K562 (cell line): ENCODE data around the gene NRG2. TPM values are rescaled to one million over a fixed set of nuclear protein-coding genes. Genes with fewer than 3 reads are reported as not detected.

Experiments used
- ATAC-seq: fragments of 200-7000 bp; cut with Tn5 transposase; 3 replicates; pipeline ENCODE4 v1.9.1; 2020; ENCODE audit warnings: moderate library complexity
- BruUV-seq: library from RNA; stranded (reverse); fragments of 400-500 nt; replicated peaks from 2 replicates; lab custom pipeline; 2021; lab: Mats Ljungman, UMichigan
- CTCF ChIA-PET: fragments of 300-600 bp; formaldehyde crosslinking; extraction: SDS; loops from one replicate; lab custom pipeline; 2021; ENCODE audit warnings: low intra/inter-chr PET ratio; lab: Yijun Ruan, JAX
- POLR2A ChIA-PET: fragments of 300-600, 350-650 bp; sonication (Branson Sonifier 250); formaldehyde crosslinking; extraction: SDS; loops from one replicate; lab custom pipeline; 2021; ENCODE audit warnings: antibody characterized with exemption, inconsistent platforms; lab: Yijun Ruan, JAX
- DNase-seq, 4 experiments: peaks; one replicate each; pipeline versions ENCODE4 v3.0.0 to v3.0.0-alpha.2; 2011 to 2018; ENCODE audit warnings: low spot score in 3 of 4, mixed read lengths in 3 of 4; ENCODE audit errors: extremely low read depth in 1 of 4
- FAIRE-seq: peaks from 2 replicates; lab custom pipeline; 2011; peaks lifted over from hg19 to GRCh38; lab: Jason Lieb, UNC
- H2AFZ ChIP-seq: 2 replicates; pipeline ENCODE4 v1.6.0; 2011; ENCODE audit warnings: low read depth, low read length, control low read depth, inconsistent platforms
- H3K27ac ChIP-seq: fragments of 200-600 bp; 3 replicates; pipeline ENCODE4 v1.8.0; 2011; ENCODE audit warnings: low read depth, mild to moderate bottlenecking, control low read depth, inconsistent platforms, low read length, moderate library complexity, mixed read lengths; ENCODE audit errors: extremely low read depth
- H3K27me3 ChIP-seq, 2 experiments: fragments of 300-600 bp in 1 of 2; 2 replicates in 1 of 2; 3 replicates in 1 of 2; pipeline versions ENCODE4 v1.6.0 to v1.8.0; 2011; ENCODE audit warnings: inconsistent platforms in 2 of 2, low read length in 2 of 2, mild to moderate bottlenecking in 1 of 2, mixed read lengths in 1 of 2, moderate library complexity in 1 of 2; ENCODE audit not compliant: control insufficient read depth in 2 of 2, insufficient read depth in 2 of 2
- H3K36me3 ChIP-seq: fragments of 300-600 bp; 3 replicates; pipeline ENCODE4 v1.8.0; 2011; ENCODE audit warnings: mild to moderate bottlenecking, low read length, inconsistent platforms; ENCODE audit not compliant: control insufficient read depth, insufficient read depth
- H3K4me1 ChIP-seq, 2 experiments: fragments of 200-600 bp in 1 of 2; replicated peaks in 1 of 2; 2 replicates in 1 of 2; 3 replicates in 1 of 2; pipeline versions ENCODE4 v1.5.1 to v1.8.0; 2011; ENCODE audit warnings: inconsistent platforms in 2 of 2, low read length in 2 of 2, mild to moderate bottlenecking in 1 of 2, mixed read lengths in 1 of 2, moderate library complexity in 1 of 2; ENCODE audit not compliant: control insufficient read depth in 2 of 2, insufficient read depth in 2 of 2
- H3K4me2 ChIP-seq: 2 replicates; pipeline ENCODE4 v1.6.1; 2011; ENCODE audit warnings: low read length, control low read depth, inconsistent platforms, mixed read lengths; ENCODE audit not compliant: insufficient read depth
- H3K4me3 ChIP-seq: fragments of 200-600 bp; sonication (generic), shearing (Covaris generic); 2 replicates; pipeline ENCODE4 v1.5.1; 2016; ENCODE audit warnings: control low read depth, inconsistent platforms
- H3K79me2 ChIP-seq: fragments of 200-600 bp; 3 replicates; pipeline ENCODE4 v1.8.0; 2011; ENCODE audit warnings: low read length, inconsistent platforms; ENCODE audit not compliant: control insufficient read depth, insufficient read depth
- H3K9ac ChIP-seq, 2 experiments: 2 replicates each; pipeline versions ENCODE4 v1.6.0 to v1.6.1; 2011; ENCODE audit warnings: low read depth in 2 of 2, low read length in 2 of 2, control low read depth in 1 of 2, inconsistent platforms in 1 of 2, mild to moderate bottlenecking in 1 of 2, mixed read lengths in 1 of 2; ENCODE audit not compliant: insufficient read depth in 1 of 2
- H3K9me1 ChIP-seq: one replicate; pipeline ENCODE4 v1.6.0; 2011; ENCODE audit warnings: inconsistent platforms, mild to moderate bottlenecking, low read length, moderate library complexity; ENCODE audit not compliant: control insufficient read depth, insufficient read depth
- H3K9me3 ChIP-seq: replicated peaks from 2 replicates; pipeline ENCODE4 v1.5.1; 2011; ENCODE audit warnings: low read depth, low read length, inconsistent platforms; ENCODE audit not compliant: control insufficient read depth, insufficient read depth
- H4K20me1 ChIP-seq: replicated peaks from 2 replicates; pipeline ENCODE4 v1.6.1; 2011; ENCODE audit warnings: low read length, inconsistent platforms, mixed read lengths; ENCODE audit not compliant: control insufficient read depth, insufficient read depth
- NR4A1 ChIP-seq, 2 experiments: fragments of 250-450 bp in 1 of 2; fragments of 450-650 bp in 1 of 2; sonication (Bioruptor Pico) in 1 of 2; IDR thresholded peaks; 2 replicates each; pipeline versions ENCODE4 v1.4.0 to v1.6.1; 2016 to 2020; ENCODE audit warnings: mild to moderate bottlenecking in 2 of 2, missing compliant biosample characterization in 1 of 2, missing genetic modification characterization in 1 of 2, moderate library complexity in 1 of 2
- RBFOX2 ChIP-seq: fragments of 200-400 bp; formaldehyde crosslinking; IDR thresholded peaks from 2 replicates; pipeline ENCODE4 v1.6.1; 2017; ENCODE audit warnings: low read depth, mild to moderate bottlenecking, low read length, moderate library complexity
- ZC3H4 ChIP-seq: sonication (generic); formaldehyde crosslinking; IDR thresholded peaks from 2 replicates; pipeline ENCODE4 v1.9.0; 2021; ENCODE audit warnings: missing genetic modification reagents, borderline replicate concordance
- ZNF436 ChIP-seq: fragments of 250-450, 450-650 bp; sonication (Bioruptor Pico); formaldehyde crosslinking; IDR thresholded peaks from 2 replicates; pipeline ENCODE4 v1.7.0; 2020; ENCODE audit warnings: mild to moderate bottlenecking
- WGBS: fragments of 100-300 bp; shearing (Covaris generic); methylation state at CpG from one replicate; pipeline ENCODE4 v1.1.6; 2016; ENCODE audit warnings: low coverage, mixed read lengths; ENCODE audit not compliant: insufficient coverage; ENCODE audit errors: missing lambda C conversion rate; 5-methylcytosine and 5-hydroxymethylcytosine counted together
- in situ Hi-C: fragments of 300-500 bp; cut with MboI; formaldehyde crosslinking; loops from 4 replicates; pipeline ENCODE4 v1.15.0; 2018; ENCODE audit warnings: inconsistent platforms, mixed read lengths
- intact Hi-C: fragments of 100-400 bp; cut with micrococcal nuclease; formaldehyde crosslinking; loops from 2 replicates; pipeline ENCODE4 v1.14.2; 2022
- polyA plus RNA-seq, 8 experiments: library from polyadenylated mRNA; depleted of rRNA in 4 of 8; stranded (reverse) in 5 of 8; unstranded in 3 of 8; fragments of >200 nt; fragmentation: Nextera tagmentation in 2 of 8; fragmentation: Illumina TruSeq in 1 of 8; extraction: Ambion mirVana in 2 of 8; extraction: Trizol in 1 of 8; gene quantifications; 2 replicates each; pipeline versions ENCODE4 v1.2.1 to v1.2.3, GENCODE V29; 2011 to 2014; ENCODE audit warnings: inconsistent platforms in 1 of 8, missing spikeins in 1 of 8
- total RNA-seq, 7 experiments: library from RNA; depleted of rRNA in 6 of 7; stranded (reverse); fragments of >200 nt in 6 of 7; fragmentation: Illumina TruSeq in 2 of 7; extraction: Trizol in 2 of 7; gene quantifications; 2 replicates each; pipeline versions ENCODE4 v1.2.1 to v1.2.3, GENCODE V29; 2011 to 2021; ENCODE audit warnings: low replicate concordance in 1 of 7
- TF ChIP-seq, protein P1 (sequence below), 3 experiments: fragments of 200-800 bp in 1 of 3; sonication (Bioruptor generic) in 1 of 3; sonication (generic) in 1 of 3; formaldehyde crosslinking in 1 of 3; IDR thresholded peaks; 2 replicates each; pipeline versions ENCODE4 v1.6.1 to v1.8.0; 2016 to 2022; ENCODE audit warnings: mild to moderate bottlenecking in 2 of 3, missing compliant biosample characterization in 2 of 3, missing genetic modification characterization in 2 of 3, missing genetic modification reagents in 1 of 3
- TF ChIP-seq, protein P2 (sequence below): sonication (generic); formaldehyde crosslinking; IDR thresholded peaks from 2 replicates; pipeline ENCODE4 v1.8.0; 2022; ENCODE audit warnings: mild to moderate bottlenecking, missing genetic modification reagents
- TF ChIP-seq, protein P3 (sequence below): IDR thresholded peaks from 2 replicates; pipeline ENCODE4 v1.6.1; 2011; ENCODE audit warnings: borderline replicate concordance, low read depth, mild to moderate bottlenecking, moderate library complexity, low read length; ENCODE audit not compliant: insufficient read depth, poor library complexity, severe bottlenecking
- TF ChIP-seq, protein P4 (sequence below): sonication (generic); formaldehyde crosslinking; IDR thresholded peaks from 2 replicates; pipeline ENCODE4 v1.4.0; 2020; ENCODE audit warnings: mild to moderate bottlenecking, missing genetic modification reagents
- TF ChIP-seq, protein P5 (sequence below): fragments of 250-450 bp; sonication (Bioruptor Pico); IDR thresholded peaks from 2 replicates; pipeline ENCODE4 v1.9.0; 2021; ENCODE audit warnings: mild to moderate bottlenecking
- TF ChIP-seq, protein P6 (sequence below): fragments of 250-450 bp; sonication (Bioruptor Pico); IDR thresholded peaks from 2 replicates; pipeline ENCODE4 v1.4.0; 2020; ENCODE audit warnings: borderline replicate concordance

NRG2 gene
- total and polyA plus RNA-seq, 9 of the 15 experiments (the other 6 are each of a cell fraction or from before 2014, with no cell fraction given), result not detected

DNA sequence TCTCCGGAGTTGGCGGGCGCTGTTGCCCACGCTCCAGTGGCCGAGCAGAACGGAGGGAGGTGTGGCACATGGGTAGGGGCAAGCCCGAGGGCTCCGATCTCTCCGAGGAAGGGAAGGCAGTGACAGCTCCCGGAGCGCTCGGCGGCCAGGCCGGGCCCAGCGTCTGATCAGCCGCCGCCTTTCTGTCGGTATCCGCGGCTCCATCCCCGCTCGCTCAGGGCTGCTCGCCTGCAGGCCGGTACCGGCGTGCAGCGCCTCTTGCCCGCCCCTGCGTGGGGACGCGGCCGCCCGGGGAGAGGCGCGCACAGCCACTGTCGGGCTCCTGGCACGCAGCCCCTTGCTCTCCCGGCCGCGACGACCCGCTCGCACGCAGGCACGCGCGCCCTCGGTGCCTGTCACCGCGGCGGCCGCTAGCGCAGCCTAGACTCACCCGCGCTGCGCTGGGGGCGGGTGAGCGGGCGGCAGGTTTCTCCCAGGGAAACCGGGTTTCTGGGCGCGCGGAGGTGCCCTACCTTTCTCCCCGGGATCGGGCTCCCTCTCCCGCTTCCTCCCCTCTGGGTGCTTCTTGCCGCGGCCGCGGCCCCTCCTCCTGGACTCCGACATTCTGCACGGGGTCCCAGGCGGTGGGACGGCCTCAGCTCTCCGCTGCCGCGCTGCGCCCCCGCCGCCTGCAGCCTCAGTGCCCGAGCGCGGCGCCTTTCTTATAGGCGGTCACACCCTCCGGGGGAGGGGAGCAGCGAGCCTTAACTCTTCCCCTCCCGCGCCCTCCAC, 139.1 kb downstream of the NRG2 start:
- H4K20me1 ChIP-seq, result no peaks in the 10 kb centered on the region; the same call in 1 of the 2 replicates
- ATAC-seq, result peak; percentile 29
- peaks cover 0 to 17% of the 10 kb centered on the region in 2 experiments; a peak in 1 of 5 replicates for H3K4me1 ChIP-seq
- POLR2A ChIA-PET, result no interaction called here
- no peaks in the 10 kb centered on the region for H3K9me1 ChIP-seq
- peak in 2 of 4 experiments; percentile 57 to 59 for DNase-seq
- CTCF ChIA-PET, result no interaction called here
- H2AFZ ChIP-seq, result no peak overlapping the region
- BruUV-seq, result no TSS peak
- no peaks in the 10 kb centered on the region for H3K79me2 ChIP-seq
- no peaks in the 10 kb centered on the region for H3K36me3 ChIP-seq
- H3K4me2 ChIP-seq, result no peak overlapping the region
- H3K9me3 ChIP-seq, result no peaks in the 10 kb centered on the region; the same call in 1 of the 2 replicates
- peaks cover 53 to 54% of the 10 kb centered on the region in 2 experiments for H3K27me3 ChIP-seq
- 3% methylated on average over 71 of the region's 89 CpGs for WGBS
- intact Hi-C loops (no loop called here), in situ Hi-C loops (no loop called here)
- FAIRE-seq, result no peak
- H3K27ac ChIP-seq, result no peak overlapping the region
- H3K9ac ChIP-seq, result no peak overlapping the region
- H3K4me3 ChIP-seq, result no peak overlapping the region
- TF ChIP-seq ZC3H4 (no peak), NR4A1 (CRISPR knock-in tag; IDR thresholded peaks at IDR 0.05) (no peak), NR4A1 (tag; IDR thresholded peaks at IDR 0.05) (no peak), ZNF436 (no peak), RBFOX2 (no peak)
- TF ChIP-seq, protein P1, sequence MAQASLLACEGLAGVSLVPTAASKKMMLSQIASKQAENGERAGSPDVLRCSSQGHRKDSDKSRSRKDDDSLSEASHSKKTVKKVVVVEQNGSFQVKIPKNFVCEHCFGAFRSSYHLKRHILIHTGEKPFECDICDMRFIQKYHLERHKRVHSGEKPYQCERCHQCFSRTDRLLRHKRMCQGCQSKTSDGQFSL (CRISPR knock-in tag; IDR thresholded peaks at IDR 0.05), result no peak
- TF ChIP-seq, protein P1 (tag; IDR thresholded peaks at IDR 0.05), result no peak
- TF ChIP-seq, protein P2, sequence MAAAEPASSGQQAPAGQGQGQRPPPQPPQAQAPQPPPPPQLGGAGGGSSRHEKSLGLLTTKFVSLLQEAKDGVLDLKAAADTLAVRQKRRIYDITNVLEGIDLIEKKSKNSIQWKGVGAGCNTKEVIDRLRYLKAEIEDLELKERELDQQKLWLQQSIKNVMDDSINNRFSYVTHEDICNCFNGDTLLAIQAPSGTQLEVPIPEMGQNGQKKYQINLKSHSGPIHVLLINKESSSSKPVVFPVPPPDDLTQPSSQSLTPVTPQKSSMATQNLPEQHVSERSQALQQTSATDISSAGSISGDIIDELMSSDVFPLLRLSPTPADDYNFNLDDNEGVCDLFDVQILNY, result no peak
- TF ChIP-seq, protein P3, sequence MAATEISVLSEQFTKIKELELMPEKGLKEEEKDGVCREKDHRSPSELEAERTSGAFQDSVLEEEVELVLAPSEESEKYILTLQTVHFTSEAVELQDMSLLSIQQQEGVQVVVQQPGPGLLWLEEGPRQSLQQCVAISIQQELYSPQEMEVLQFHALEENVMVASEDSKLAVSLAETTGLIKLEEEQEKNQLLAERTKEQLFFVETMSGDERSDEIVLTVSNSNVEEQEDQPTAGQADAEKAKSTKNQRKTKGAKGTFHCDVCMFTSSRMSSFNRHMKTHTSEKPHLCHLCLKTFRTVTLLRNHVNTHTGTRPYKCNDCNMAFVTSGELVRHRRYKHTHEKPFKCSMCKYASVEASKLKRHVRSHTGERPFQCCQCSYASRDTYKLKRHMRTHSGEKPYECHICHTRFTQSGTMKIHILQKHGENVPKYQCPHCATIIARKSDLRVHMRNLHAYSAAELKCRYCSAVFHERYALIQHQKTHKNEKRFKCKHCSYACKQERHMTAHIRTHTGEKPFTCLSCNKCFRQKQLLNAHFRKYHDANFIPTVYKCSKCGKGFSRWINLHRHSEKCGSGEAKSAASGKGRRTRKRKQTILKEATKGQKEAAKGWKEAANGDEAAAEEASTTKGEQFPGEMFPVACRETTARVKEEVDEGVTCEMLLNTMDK, result no peak
- TF ChIP-seq, protein P4, sequence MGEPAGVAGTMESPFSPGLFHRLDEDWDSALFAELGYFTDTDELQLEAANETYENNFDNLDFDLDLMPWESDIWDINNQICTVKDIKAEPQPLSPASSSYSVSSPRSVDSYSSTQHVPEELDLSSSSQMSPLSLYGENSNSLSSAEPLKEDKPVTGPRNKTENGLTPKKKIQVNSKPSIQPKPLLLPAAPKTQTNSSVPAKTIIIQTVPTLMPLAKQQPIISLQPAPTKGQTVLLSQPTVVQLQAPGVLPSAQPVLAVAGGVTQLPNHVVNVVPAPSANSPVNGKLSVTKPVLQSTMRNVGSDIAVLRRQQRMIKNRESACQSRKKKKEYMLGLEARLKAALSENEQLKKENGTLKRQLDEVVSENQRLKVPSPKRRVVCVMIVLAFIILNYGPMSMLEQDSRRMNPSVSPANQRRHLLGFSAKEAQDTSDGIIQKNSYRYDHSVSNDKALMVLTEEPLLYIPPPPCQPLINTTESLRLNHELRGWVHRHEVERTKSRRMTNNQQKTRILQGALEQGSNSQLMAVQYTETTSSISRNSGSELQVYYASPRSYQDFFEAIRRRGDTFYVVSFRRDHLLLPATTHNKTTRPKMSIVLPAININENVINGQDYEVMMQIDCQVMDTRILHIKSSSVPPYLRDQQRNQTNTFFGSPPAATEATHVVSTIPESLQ (CRISPR knock-in tag), result no peak
- TF ChIP-seq, protein P5, sequence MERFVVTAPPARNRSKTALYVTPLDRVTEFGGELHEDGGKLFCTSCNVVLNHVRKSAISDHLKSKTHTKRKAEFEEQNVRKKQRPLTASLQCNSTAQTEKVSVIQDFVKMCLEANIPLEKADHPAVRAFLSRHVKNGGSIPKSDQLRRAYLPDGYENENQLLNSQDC (CRISPR knock-in tag), result no peak
- TF ChIP-seq, protein P6, sequence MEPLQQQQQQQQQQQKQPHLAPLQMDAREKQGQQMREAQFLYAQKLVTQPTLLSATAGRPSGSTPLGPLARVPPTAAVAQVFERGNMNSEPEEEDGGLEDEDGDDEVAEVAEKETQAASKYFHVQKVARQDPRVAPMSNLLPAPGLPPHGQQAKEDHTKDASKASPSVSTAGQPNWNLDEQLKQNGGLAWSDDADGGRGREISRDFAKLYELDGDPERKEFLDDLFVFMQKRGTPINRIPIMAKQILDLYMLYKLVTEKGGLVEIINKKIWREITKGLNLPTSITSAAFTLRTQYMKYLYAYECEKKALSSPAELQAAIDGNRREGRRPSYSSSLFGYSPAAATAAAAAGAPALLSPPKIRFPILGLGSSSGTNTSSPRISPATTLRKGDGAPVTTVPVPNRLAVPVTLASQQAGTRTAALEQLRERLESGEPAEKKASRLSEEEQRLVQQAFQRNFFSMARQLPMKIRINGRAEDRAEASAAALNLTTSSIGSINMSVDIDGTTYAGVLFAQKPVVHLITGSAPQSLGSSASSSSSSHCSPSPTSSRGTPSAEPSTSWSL (CRISPR knock-in tag), result no peak
